Measurements from ENCODE around the gene ST3GAL5.

The ST3GAL5 gene

DNA sequence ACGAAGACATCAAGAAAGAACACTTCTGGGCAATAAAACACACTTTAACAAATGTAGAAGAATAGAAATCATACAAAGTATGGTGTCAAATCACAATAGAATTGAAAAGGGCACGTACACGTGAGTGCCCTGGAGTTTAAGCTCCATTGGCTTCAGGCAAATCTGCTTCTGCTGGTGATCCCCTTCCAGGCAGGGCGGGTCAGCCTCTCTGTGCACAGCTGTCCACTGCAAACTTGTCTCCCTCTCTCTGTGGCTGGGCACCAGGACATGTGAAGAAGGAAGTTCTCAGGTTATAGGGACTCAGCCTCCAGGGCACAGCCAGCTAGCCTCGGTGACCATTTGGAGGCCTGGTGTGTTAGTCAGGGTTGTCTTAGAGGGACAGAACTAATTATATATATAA is 66.0 kb downstream of the ST3GAL5 start:
- Histone ChIP-seq H3K9me3 (ENCODE audit: control insufficient read depth, low read depth, low read length) (no peaks in the 10 kb centered on the region), H3K27ac (ENCODE audit: low read length) (no peak overlapping the region), H3K27me3 (ENCODE audit: control insufficient read depth, insufficient read depth, low read length) (no peaks in the 10 kb centered on the region), H3K4me3 (ENCODE audit: low read length) (no peak overlapping the region), H3K4me1 (ENCODE audit: control insufficient read depth, low read depth, low read length) (peaks cover 3% of the 10 kb centered on the region), H3K36me3 (ENCODE audit: control insufficient read depth, low read depth, low read length) (no peaks in the 10 kb centered on the region), H3K9ac (ENCODE audit: low read length) (no peak overlapping the region)

DNA sequence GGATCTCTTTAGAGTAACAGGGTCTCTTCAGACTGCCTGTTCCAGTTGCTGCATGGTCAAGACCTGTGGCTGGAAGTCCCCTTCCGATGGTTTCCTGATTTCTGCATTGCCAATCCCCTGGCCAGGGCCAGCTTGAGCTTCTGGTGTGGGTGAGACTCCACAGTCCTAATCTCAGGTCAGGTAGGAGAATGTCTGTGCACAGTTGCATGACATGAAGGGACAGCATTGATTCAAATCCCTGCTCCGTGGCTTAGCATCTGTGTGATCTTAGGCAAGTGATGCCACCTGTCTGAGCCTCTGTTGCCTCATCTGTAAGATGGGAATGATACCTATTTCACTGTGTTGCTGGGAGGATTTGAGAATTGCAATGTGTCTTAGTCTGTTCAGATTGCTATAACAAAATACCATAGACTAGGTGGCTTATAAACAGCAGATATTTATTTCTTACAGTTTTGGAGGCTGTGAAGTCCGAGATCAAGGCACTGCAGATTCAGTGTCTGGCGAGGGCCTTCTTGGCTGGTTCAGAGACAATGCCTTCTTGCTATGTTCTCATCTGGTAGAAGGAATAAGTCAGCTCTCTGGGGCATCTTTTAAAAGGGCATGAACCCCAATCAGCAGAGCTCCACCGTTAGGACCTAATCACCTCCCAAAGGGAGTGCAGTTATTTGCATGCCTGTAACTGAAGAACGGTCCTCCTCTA is 68.8 kb downstream of the ST3GAL5 start:
- Histone ChIP-seq H3K4me3 (ENCODE audit: low read length) (no peak overlapping the region), H3K27ac (ENCODE audit: low read length) (no peak overlapping the region), H3K4me1 (ENCODE audit: control insufficient read depth, low read depth, low read length) (no peaks in the 10 kb centered on the region), H3K9ac (ENCODE audit: low read length) (no peak overlapping the region), H3K9me3 (ENCODE audit: control insufficient read depth, low read depth, low read length) (no peaks in the 10 kb centered on the region), H3K27me3 (ENCODE audit: control insufficient read depth, insufficient read depth, low read length) (no peaks in the 10 kb centered on the region), H3K36me3 (ENCODE audit: control insufficient read depth, low read depth, low read length) (no peaks in the 10 kb centered on the region)

DNA sequence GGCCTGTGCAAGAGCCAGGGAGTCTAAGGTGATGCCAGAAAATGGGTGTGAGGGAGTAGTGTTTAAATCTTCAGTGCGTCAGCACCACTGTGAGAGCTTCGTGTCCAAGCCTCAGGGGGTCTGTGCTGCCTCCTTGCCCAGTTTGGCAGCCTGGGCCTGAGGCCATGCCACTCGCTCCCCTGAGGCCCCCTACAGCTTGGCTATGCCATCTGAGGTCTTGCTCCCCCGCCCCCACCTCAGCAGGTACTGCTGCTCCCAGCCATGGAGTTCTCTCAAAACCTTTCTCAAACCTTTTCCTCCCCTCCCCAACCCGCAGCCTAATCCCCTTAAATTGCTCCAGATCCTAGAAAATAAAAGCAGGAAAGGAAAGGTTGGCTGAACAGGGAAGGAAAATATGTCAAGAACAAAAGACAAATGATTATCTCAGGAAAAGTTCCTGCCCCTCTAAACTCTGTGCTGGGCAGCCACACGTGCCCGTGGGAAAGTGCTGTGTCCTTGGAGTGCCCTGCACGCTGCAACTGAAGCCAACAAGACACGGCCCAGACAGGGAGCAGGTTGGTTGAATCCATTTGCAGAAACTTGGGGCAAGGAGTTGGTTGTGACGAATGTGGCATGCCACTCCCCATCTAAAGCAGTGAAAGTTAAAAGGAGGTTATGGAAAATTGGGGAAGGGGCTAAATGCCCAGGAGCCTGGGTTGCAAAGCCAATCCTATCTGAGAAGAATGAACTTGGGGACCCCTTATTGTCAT is 73.8 kb downstream of the ST3GAL5 start:
- H3K27me3 ChIP-seq (ENCODE audit: control insufficient read depth, insufficient read depth, low read length): no peaks in the 10 kb centered on the region
- H3K36me3 ChIP-seq (ENCODE audit: control insufficient read depth, low read depth, low read length): no peaks in the 10 kb centered on the region
- no peak overlapping the region for H3K27ac ChIP-seq (ENCODE audit: low read length)
- H3K9ac ChIP-seq (ENCODE audit: low read length): no peak overlapping the region
- H3K4me3 ChIP-seq (ENCODE audit: low read length): no peak overlapping the region
- no peaks in the 10 kb centered on the region for H3K9me3 ChIP-seq (ENCODE audit: control insufficient read depth, low read depth, low read length)
- no peaks in the 10 kb centered on the region for H3K4me1 ChIP-seq (ENCODE audit: control insufficient read depth, low read depth, low read length)

DNA sequence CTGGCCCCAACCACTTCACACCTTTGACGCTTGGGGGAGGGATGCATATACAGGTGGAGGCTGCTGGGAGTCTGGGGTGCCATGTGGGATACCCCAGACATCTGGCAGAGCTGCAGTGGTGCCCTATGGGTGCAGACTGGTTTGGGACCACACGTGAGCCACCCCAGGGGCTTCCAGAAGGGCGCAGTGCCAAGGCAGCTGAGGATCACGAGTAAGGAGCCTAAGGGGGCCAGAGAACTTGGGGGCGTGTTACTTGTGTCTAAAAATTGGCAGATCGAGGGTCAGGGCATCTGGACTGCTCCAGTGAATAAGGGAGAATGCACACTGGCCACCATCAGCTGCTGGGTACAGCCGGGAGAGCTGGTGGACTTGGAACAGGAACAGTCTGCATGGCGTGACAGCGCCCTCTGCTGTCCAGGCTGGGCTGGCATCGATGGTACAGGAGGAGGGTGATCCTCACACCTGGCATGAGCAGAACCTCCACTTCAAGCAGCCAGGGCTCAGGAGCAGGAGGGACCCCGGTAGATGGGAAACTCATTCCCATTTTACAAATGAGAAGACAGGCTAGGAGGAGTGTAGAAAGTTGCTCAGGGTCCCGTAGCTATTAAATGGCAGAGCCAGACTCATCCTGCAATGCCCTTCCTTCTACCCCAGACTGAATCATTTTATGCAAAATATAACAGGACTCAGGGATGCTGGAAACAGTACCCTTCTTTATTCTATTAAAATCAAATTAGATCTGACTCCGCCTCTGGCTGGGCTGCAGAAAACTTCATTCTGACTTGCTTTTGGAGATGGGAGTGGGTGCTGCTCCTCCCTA is 74.6 kb downstream of the ST3GAL5 start:
- H3K4me3 ChIP-seq (ENCODE audit: low read length): no peak overlapping the region
- H3K9ac ChIP-seq (ENCODE audit: low read length): no peak overlapping the region
- no peaks in the 10 kb centered on the region for H3K9me3 ChIP-seq (ENCODE audit: control insufficient read depth, low read depth, low read length)
- H3K4me1 ChIP-seq (ENCODE audit: control insufficient read depth, low read depth, low read length): no peaks in the 10 kb centered on the region
- H3K36me3 ChIP-seq (ENCODE audit: control insufficient read depth, low read depth, low read length): no peaks in the 10 kb centered on the region
- H3K27me3 ChIP-seq (ENCODE audit: control insufficient read depth, insufficient read depth, low read length): no peaks in the 10 kb centered on the region
- H3K27ac ChIP-seq (ENCODE audit: low read length): no peak overlapping the region

DNA sequence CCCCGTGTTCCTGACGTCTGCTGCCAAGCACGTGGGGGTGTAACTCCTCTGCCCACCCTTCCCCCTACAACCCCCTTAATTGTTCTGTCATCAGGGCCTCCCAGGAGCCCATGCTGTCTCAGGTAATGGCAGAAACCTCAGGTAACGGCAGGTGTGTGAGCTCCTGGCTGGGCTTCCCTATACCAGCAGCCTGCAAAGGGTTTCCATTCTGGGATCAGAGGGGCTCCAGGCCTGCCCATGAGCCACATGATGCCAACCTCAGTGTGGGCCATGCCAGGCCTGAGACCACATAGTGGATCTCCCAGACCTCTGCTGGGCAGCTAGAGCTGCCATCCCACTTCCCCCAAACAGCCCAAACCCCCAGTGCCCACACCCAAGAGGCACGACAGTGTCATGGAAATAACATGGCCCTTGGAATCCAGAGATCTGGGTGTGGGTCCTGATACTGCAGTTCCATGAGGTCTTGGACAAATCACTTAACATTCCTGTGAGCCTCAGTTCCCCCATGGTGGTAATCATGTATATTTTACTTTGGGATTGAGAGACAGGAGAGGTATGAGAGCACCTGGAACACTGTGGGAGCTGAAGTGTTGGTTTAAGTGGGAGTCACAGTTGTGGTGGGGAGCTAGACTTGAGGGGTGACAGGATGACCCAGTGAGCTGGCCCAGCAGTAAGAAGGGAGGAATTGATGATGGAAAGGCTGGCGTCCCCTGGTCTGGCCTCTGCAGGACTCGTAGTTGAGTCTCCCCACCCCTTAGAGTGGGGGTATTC is 75.4 kb downstream of the ST3GAL5 start:
- Histone ChIP-seq H3K4me1 (ENCODE audit: control insufficient read depth, low read depth, low read length) (no peaks in the 10 kb centered on the region), H3K27ac (ENCODE audit: low read length) (no peak overlapping the region), H3K4me3 (ENCODE audit: low read length) (no peak overlapping the region), H3K36me3 (ENCODE audit: control insufficient read depth, low read depth, low read length) (no peaks in the 10 kb centered on the region), H3K9me3 (ENCODE audit: control insufficient read depth, low read depth, low read length) (no peaks in the 10 kb centered on the region), H3K27me3 (ENCODE audit: control insufficient read depth, insufficient read depth, low read length) (no peaks in the 10 kb centered on the region), H3K9ac (ENCODE audit: low read length) (no peak overlapping the region)

DNA sequence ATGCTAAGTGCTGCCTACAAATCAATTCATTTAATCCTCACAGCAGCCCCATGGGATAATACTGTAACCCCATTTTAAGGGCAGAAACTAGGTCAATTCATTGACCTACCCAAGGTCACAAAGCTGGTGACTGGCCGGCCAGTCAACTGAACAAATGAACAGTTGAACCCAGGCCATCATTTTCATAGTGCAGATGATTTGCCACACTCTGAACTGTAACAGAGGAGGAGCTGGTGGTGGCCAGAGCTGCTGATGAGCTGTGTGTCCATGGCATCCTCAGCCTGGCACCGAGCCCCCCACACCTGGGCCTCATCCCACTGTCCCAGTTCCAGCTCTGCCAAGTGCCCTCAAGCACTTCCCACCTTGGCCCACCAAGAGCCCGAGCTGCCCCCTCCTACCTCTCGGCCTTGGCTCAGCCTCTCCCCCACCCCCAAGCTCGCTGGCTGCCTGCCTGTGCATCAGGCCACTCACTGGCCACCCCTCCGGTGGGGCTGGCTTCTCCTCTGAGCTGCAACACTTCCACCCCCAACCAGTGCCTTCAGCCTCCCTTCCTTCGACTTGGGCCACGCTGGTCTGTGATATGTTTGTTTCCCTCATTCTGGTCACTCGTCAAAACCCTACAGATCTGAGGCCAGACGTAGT is 76.6 kb downstream of the ST3GAL5 start:
- H3K9me3 ChIP-seq (ENCODE audit: control insufficient read depth, low read depth, low read length): no peaks in the 10 kb centered on the region

DNA sequence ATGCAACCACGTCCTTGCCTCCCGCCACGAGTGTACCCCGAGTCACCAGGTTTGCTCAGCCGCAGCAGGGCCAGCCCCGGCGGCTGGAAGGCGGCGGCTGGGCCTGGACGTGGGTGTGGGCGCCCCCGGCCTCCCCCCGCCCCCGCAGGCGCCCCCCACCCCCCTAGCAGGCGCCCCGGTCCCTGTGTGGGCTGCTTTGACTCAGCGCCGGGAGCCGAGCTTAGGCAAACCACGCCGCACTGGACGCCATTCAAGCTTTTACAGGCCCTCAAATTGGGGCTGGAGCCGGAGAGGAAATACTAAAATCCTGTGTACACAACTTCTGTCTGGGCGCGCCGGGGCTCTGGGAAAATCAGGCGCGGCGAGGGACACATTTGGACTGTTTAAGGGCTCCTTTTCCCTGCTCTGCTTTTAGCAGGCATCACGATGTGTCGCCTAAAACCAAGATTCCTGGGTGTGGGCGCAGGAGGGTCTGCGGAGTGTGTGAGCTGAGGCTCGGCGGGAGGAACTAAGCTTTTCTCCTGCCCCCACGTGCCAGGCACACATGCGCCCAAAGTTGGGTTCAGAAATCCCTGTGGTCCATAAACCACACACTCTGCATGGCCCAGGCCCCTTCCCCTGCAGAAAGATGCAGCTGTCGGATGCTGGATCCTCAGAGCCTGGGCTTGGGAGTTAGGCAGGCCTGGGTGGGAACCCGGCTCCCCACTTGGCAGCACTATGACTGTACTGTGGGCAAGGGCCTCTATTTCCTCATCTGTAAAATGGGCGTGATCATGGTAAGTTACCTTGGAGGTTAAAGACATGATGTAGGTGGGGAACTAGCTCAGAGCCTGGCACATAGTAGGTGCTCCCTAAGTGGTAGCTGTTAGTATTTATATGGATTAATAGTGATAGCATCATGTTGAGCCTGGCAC is 77.4 kb downstream of the ST3GAL5 start:
- no peak overlapping the region for H3K27ac ChIP-seq (ENCODE audit: low read length)
- H3K4me3 ChIP-seq (ENCODE audit: low read length): no peak overlapping the region
- no peaks in the 10 kb centered on the region for H3K36me3 ChIP-seq (ENCODE audit: control insufficient read depth, low read depth, low read length)
- no peaks in the 10 kb centered on the region for H3K4me1 ChIP-seq (ENCODE audit: control insufficient read depth, low read depth, low read length)
- no peak overlapping the region for H3K9ac ChIP-seq (ENCODE audit: low read length)
- H3K9me3 ChIP-seq (ENCODE audit: control insufficient read depth, low read depth, low read length): no peaks in the 10 kb centered on the region
- no peaks in the 10 kb centered on the region for H3K27me3 ChIP-seq (ENCODE audit: control insufficient read depth, insufficient read depth, low read length)

More for the DNA sequence above, 76.6 kb downstream of the ST3GAL5 start:
- H3K4me3 ChIP-seq (ENCODE audit: low read length): no peak overlapping the region
- no peak overlapping the region for H3K9ac ChIP-seq (ENCODE audit: low read length)
- no peaks in the 10 kb centered on the region for H3K36me3 ChIP-seq (ENCODE audit: control insufficient read depth, low read depth, low read length)
- H3K27me3 ChIP-seq (ENCODE audit: control insufficient read depth, insufficient read depth, low read length): no peaks in the 10 kb centered on the region
- no peak overlapping the region for H3K27ac ChIP-seq (ENCODE audit: low read length)
- no peaks in the 10 kb centered on the region for H3K4me1 ChIP-seq (ENCODE audit: control insufficient read depth, low read depth, low read length)

DNA sequence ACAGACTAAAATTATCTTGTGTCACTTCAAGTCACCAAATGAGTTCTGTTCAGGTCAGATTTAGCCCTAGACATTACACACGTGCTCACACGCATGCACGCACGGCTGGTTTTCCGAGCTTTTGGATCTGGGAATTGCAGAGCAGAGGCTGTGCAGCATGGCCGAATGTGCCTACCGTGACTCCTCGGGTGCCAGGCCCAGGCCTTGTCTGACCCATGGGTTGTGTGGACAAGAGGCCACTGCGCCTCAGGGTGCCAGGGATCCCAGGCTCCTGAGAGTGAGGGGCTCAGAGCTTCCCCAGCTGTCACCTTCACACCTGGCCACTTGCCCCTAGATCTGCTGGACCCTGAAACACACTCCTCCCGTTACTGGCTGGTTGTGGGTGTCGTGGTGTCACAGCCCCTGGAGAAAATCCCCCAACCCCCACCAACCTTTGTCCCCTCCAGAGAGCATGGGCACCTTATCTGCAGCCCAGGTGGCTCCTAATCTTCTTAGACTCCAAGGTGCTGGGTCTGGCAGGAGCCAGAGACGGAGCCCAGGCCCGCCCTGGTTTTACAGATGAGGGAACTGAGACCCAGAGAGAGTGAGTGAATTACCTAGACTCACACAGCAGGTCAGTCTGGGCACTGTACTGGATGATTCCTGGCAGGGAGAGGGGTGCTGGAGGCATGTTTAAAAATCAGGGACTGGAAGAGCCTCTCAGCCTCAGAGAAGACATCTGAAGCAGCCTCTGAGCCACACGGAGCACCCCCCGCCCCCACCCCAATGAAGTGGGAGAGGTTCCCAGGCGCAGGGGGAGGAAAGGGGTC is 78.2 kb downstream of the ST3GAL5 start:
- Histone ChIP-seq H3K27me3 (ENCODE audit: control insufficient read depth, insufficient read depth, low read length) (no peaks in the 10 kb centered on the region), H3K4me1 (ENCODE audit: control insufficient read depth, low read depth, low read length) (no peaks in the 10 kb centered on the region), H3K9me3 (ENCODE audit: control insufficient read depth, low read depth, low read length) (no peaks in the 10 kb centered on the region), H3K36me3 (ENCODE audit: control insufficient read depth, low read depth, low read length) (no peaks in the 10 kb centered on the region), H3K27ac (ENCODE audit: low read length) (no peak overlapping the region), H3K9ac (ENCODE audit: low read length) (no peak overlapping the region), H3K4me3 (ENCODE audit: low read length) (no peak overlapping the region)

DNA sequence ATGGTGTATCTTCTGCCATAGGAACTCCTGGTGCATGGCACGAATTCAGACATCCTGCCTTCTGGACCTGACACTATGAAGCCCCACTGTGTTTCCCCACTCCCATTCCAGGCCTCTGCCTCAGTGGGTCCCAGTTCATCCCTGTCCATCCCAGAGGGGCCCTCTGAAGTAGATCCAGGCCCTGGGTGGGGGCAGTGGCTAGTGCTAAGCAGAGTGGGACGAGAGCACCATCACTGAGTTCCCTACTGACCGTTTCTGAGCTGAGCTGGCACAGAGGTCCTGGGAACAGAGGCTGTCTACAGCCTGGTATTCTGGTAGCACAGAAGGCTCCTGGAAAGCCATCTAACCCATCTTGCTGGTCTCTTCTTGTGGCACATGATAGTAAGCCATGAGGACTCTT is 81.0 kb downstream of the ST3GAL5 start:
- no peak overlapping the region for H3K27ac ChIP-seq (ENCODE audit: low read length)
- no peaks in the 10 kb centered on the region for H3K4me1 ChIP-seq (ENCODE audit: control insufficient read depth, low read depth, low read length)
- no peak overlapping the region for H3K9ac ChIP-seq (ENCODE audit: low read length)
- no peak overlapping the region for H3K4me3 ChIP-seq (ENCODE audit: low read length)
- H3K9me3 ChIP-seq (ENCODE audit: control insufficient read depth, low read depth, low read length): no peaks in the 10 kb centered on the region
- H3K36me3 ChIP-seq (ENCODE audit: control insufficient read depth, low read depth, low read length): no peaks in the 10 kb centered on the region
- H3K27me3 ChIP-seq (ENCODE audit: control insufficient read depth, insufficient read depth, low read length): no peaks in the 10 kb centered on the region

All from iPS-18a (cell line).